GM21576 (cell line): Measurements from ENCODE around the gene PRB3.

Source experiments
- ATAC-seq: cut with Tn5 transposase; IDR thresholded peaks from one replicate; pipeline ENCODE4 v1.9.1; 2021; ENCODE audit warnings: mild to moderate bottlenecking, moderate library complexity; ENCODE audit not compliant: unreplicated experiment

PRB3 gene

GRCh38 chr12:11269607-11270006 lies at the start of gene PRB3:
Gene PRB3, minus strand, starts transcription at chr12:11269707. Its CDS starts 38 bp downstream, at chr12:11269669.
- ATAC-seq, result no peak

- no peak for ATAC-seq
These were observed 40.8 kb upstream of the PRB3 start, which contains the start of gene PRB4 for GRCh38 chr12:11310336-11310735. Gene PRB4, minus strand, starts transcription at chr12:11310436. Its CDS starts 38 bp downstream, at chr12:11310398.

GRCh38 chr12:11307143-11307542 lies 37.6 kb upstream of the PRB3 start:
- ATAC-seq, result no peak

GRCh38 chr12:11273449-11273848 lies 3.9 kb upstream of the PRB3 start:
- no peak for ATAC-seq

GRCh38 chr12:11264501-11264900 lies 5.0 kb downstream of the PRB3 start:
- no peak for ATAC-seq

GRCh38 chr12:11246489-11246888 lies 23.0 kb downstream of the PRB3 start:
- ATAC-seq, result no peak

GRCh38 chr12:11242656-11243055 lies 26.9 kb downstream of the PRB3 start:
- no peak for ATAC-seq

- ATAC-seq, result no peak
These were observed 29.1 kb downstream of the PRB3 start for GRCh38 chr12:11240348-11240930.

GRCh38 chr12:11238275-11238674 lies 31.2 kb downstream of the PRB3 start:
- no peak for ATAC-seq

- ATAC-seq, result no peak
These were observed 36.0 kb downstream of the PRB3 start for GRCh38 chr12:11233532-11233931.

- no peak for ATAC-seq
These were observed 41.1 kb downstream of the PRB3 start for GRCh38 chr12:11228296-11228879.

GRCh38 chr12:11227373-11227772 lies 42.1 kb downstream of the PRB3 start:
- ATAC-seq, result no peak
